Measurements from ENCODE around the gene LTF.

- TF ChIP-seq CTCF (IDR thresholded peaks at IDR 0.05; ENCODE audit: low read depth, low read length, poor library complexity, severe bottlenecking) (no peak), EZH2phosphoT487 (IDR thresholded peaks at IDR 0.05; ENCODE audit: borderline replicate concordance, low read length) (no peak)
These were observed 63.9 kb downstream of the LTF start for GRCh38 chr3:46400846-46401245.
